Ovary (tissue), 9 donors: ENCODE measurements around the gene NR3C2. TPM values are rescaled to one million over a fixed set of nuclear protein-coding genes. Genes with fewer than 3 reads are reported as not detected.

Experiments
- DNase-seq, 5 donors: peaks; one replicate each; pipeline ENCODE4 v3.0.0-alpha.2; 2019 to 2020
- H3K27ac ChIP-seq, 2 donors: fragments of 200-600 bp; one replicate each; pipeline versions ENCODE4 v1.5.1 to v1.8.0; 2019 to 2022
- H3K27me3 ChIP-seq: fragments of 200-600 bp; one replicate; pipeline ENCODE4 v1.8.0; 2022
- H3K36me3 ChIP-seq: fragments of 200-600 bp; sonication (generic); one replicate; pipeline ENCODE4 v1.5.1; 2019
- H3K4me1 ChIP-seq: one replicate; pipeline ENCODE4 v1.8.1; 2013; ENCODE audit warnings: mild to moderate bottlenecking, moderate library complexity; ENCODE audit not compliant: insufficient read depth
- H3K4me3 ChIP-seq: fragments of 200-600 bp; sonication (generic); one replicate; pipeline ENCODE4 v1.5.1; 2017
- H3K9me3 ChIP-seq, 2 donors: fragments of 200-600 bp in 1 of 2; sonication (generic) in 1 of 2; one replicate each; pipeline versions ENCODE4 v1.5.1 to v1.8.1; 2013 to 2019; ENCODE audit warnings: mild to moderate bottlenecking in 1 of 2, moderate library complexity in 1 of 2
- EP300 ChIP-seq: sonication (generic); formaldehyde crosslinking; IDR thresholded peaks from one replicate; pipeline ENCODE4 v1.6.1; 2017; ENCODE audit warnings: antibody characterized with exemption
- POLR2A ChIP-seq: fragments of 450-650 bp; IDR thresholded peaks from one replicate; pipeline ENCODE4 v1.6.1; 2017; ENCODE audit warnings: antibody characterized with exemption, mild to moderate bottlenecking, moderate library complexity
- WGBS, 3 donors: extraction: QIAGEN DNeasy Blood & Tissue Kit in 1 of 3; methylation state at CpG; one replicate each; pipeline versions ENCODE4 v1.1.5 to v1.1.7; 2013 to 2017; 5-methylcytosine and 5-hydroxymethylcytosine counted together
- intact Hi-C, 4 donors: fragments of 100-400 bp; cut with DNase I; formaldehyde crosslinking; loops; one replicate each; pipeline versions ENCODE4 v1.11.0 to v1.15.1; 2022 to 2023
- polyA plus RNA-seq, 2 donors: library from polyadenylated mRNA; stranded (reverse); fragments of 200-250 nt in 1 of 2; fragments of 350-450 nt in 1 of 2; fragmentation: Illumina TruSeq in 1 of 2; extraction: RNeasy Lipid Tissue Mini Kit (QIAGEN cat#74804) in 1 of 2; gene quantifications; one replicate each; pipeline ENCODE4 v1.2.3, GENCODE V29; 2013 to 2014
- total RNA-seq, 7 donors: library from RNA; depleted of rRNA in 2 of 7; stranded (reverse); fragments of >200 nt in 2 of 7; fragmentation: NEBNext Ultra II Directional in 3 of 7; extraction: Animal tissue kit (Norgen Biotek cat#: 25700) in 3 of 7; gene quantifications; one replicate each; pipeline versions ENCODE4 v1.1.0 to v1.2.4, GENCODE V29; 2016 to 2023
- TF ChIP-seq, protein P1 (sequence below), 3 donors: fragments of 450-650 bp in 2 of 3; fragments of 200-600 bp in 1 of 3; IDR thresholded peaks; one replicate each; pipeline versions ENCODE4 v1.5.1 to v1.8.0; 2016 to 2022; ENCODE audit warnings: antibody characterized with exemption in 3 of 3, mild to moderate bottlenecking in 1 of 3
- donor health status: DM: no; HTN: no; CAD: no; lungs with moderate emphysema.
- donor health status: DM: no; HTN: no; CAD: no.
- donor health status: Bipolar disorder and iron deficiency.
- donor health status: DM: yes; HTN: yes; CAD: no.
- donor health status: DM: no; HTN: no; CAD: no.
- donor health status: DM: yes; HTN: yes; CAD: no.

NR3C2 gene
- total and polyA plus RNA-seq, 9 donors: 6.8 to 37.5 (median 22.9) TPM

DNA sequence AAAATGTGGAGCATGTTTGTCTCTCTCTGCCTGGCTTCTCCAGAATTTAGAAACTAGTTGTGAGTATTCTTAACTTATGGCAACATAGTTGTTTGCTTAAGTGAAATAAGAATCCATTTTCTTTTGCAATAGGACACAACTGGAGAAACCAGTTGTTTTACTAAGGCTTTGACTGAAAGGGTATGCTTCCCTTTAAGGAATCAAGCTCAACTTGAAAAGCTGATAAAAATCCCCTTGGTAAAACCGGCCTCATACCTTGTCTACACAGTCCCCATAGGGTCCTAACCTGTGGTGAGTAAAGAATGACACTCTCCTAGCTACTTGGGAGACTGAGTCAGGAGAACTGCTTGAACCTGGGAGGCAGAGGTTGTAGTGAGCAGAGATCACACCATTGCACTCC lies 139.8 kb downstream of the NR3C2 start:
- intact Hi-C loops: no loop called here
- WGBS, 3 donors: 71 to 95% (median 94%) methylated on average over 1 of the region's 1 CpG

DNA sequence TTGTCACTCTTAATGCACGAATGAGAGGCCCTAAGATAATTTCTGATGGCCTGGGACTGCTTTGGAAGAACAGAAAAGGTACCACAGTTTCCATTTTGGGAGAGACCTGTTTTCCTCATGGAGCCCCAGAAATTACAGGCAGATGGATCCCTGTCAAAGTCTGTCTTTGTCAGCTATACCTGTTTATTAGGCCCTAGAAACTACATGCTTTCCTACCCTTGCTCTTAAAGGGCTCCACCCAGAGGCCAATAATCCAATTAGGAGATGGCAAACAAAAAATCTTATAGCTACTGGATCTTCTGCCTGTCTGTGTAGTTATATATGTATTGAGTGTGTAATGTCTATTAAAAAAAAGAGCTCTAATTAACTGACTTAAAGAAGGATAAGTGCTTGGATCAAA lies 141.3 kb downstream of the NR3C2 start:
- no peaks in the 10 kb centered on the region for H3K4me1 ChIP-seq
- TF ChIP-seq EP300: no peak
- no peak for TF ChIP-seq POLR2A
- TF ChIP-seq, protein P1, sequence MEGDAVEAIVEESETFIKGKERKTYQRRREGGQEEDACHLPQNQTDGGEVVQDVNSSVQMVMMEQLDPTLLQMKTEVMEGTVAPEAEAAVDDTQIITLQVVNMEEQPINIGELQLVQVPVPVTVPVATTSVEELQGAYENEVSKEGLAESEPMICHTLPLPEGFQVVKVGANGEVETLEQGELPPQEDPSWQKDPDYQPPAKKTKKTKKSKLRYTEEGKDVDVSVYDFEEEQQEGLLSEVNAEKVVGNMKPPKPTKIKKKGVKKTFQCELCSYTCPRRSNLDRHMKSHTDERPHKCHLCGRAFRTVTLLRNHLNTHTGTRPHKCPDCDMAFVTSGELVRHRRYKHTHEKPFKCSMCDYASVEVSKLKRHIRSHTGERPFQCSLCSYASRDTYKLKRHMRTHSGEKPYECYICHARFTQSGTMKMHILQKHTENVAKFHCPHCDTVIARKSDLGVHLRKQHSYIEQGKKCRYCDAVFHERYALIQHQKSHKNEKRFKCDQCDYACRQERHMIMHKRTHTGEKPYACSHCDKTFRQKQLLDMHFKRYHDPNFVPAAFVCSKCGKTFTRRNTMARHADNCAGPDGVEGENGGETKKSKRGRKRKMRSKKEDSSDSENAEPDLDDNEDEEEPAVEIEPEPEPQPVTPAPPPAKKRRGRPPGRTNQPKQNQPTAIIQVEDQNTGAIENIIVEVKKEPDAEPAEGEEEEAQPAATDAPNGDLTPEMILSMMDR (IDR thresholded peaks at IDR 0.05): no peak
- 91 to 93% (median 92%) methylated on average over 1 of the region's 1 CpG for WGBS, 3 donors
- intact Hi-C loops: no loop called here
- H3K27me3 ChIP-seq: no peaks in the 10 kb centered on the region
- H3K27ac ChIP-seq: no peak overlapping the region
- H3K4me3 ChIP-seq: no peak overlapping the region
- H3K36me3 ChIP-seq: no peaks in the 10 kb centered on the region
- no peak for DNase-seq
- H3K9me3 ChIP-seq: no peaks in the 10 kb centered on the region

More for the DNA sequence above, 139.8 kb downstream of the NR3C2 start:
- H3K27ac ChIP-seq: no peak overlapping the region
- no peak for TF ChIP-seq EP300
- TF ChIP-seq, protein P1 (IDR thresholded peaks at IDR 0.05): no peak
- TF ChIP-seq POLR2A: no peak
- no peaks in the 10 kb centered on the region for H3K27me3 ChIP-seq
- H3K36me3 ChIP-seq: no peaks in the 10 kb centered on the region
- no peaks in the 10 kb centered on the region for H3K4me1 ChIP-seq
- H3K4me3 ChIP-seq: no peak overlapping the region
- no peaks in the 10 kb centered on the region for H3K9me3 ChIP-seq
- no peak for DNase-seq

DNA sequence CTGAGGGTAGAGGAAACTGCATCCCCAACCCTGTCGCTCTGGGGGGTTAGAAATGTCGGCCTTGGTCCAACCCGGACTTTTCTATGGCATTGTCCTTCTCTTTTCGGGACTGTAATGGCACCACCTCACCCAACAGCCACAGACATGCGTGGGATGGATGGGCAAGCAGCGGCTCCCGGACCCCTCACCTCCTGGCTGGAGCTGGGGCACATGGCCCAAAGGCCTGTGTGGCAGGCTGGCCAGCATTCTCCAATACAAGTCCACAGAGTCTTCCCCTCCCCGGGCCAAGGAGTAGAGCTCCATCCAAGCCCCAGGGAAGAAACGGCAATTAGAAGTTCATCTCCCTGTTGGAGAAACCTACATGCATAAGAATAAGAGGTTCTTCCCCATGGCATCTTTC lies 142.9 kb downstream of the NR3C2 start:
- Histone ChIP-seq H3K4me3 (no peak overlapping the region), H3K27ac (no peak overlapping the region), H3K27me3 (no peaks in the 10 kb centered on the region), H3K36me3 (no peaks in the 10 kb centered on the region), H3K9me3 (no peaks in the 10 kb centered on the region), H3K4me1 (no peaks in the 10 kb centered on the region)
- no peak for DNase-seq
- 87 to 97% (median 95%) methylated on average over 9 of the region's 9 CpGs for WGBS, 3 donors
- TF ChIP-seq POLR2A (no peak), EP300 (no peak)
- TF ChIP-seq, protein P1 (IDR thresholded peaks at IDR 0.05): no peak
- intact Hi-C loops: loop anchor here in 2 of 4 donors (1.0 to 10.0 kb wide), 2 partner anchors 12 to 125 kb away; no protein-coding TSS in a partner anchor

DNA sequence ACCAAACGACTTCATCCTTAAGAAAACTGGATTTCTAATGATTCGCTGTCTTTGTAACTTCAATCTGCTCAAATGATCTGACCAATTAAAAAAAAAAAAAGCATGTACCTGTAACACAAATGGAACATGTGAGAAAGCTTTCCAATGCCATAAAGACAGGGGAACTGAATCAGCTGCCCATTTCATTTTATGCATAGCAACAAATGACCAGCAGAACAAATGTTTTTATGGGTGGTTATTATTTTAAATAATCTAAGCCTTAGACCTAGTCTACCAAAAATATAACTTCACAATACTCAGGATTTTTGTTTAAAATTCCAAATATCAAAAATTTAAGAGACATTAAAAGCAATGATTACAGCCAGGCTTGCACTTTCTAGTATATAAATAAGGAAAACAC lies 145.7 kb downstream of the NR3C2 start:
- 85 to 88% (median 87%) methylated on average over 2 of the region's 2 CpGs for WGBS, 3 donors
- Histone ChIP-seq H3K4me3 (no peak overlapping the region), H3K27me3 (no peaks in the 10 kb centered on the region), H3K36me3 (no peaks in the 10 kb centered on the region), H3K9me3 (no peaks in the 10 kb centered on the region), H3K27ac (no peak overlapping the region), H3K4me1 (no peaks in the 10 kb centered on the region)
- TF ChIP-seq EP300: no peak
- TF ChIP-seq POLR2A: no peak
- TF ChIP-seq, protein P1 (IDR thresholded peaks at IDR 0.05): no peak
- DNase-seq: no peak
- intact Hi-C loops: loop anchor here in 1 of 4 donors (10.0 kb wide), 1 partner anchor 128 kb away; no protein-coding TSS in a partner anchor
